Mesenteric fat pad (tissue), 1 donor: ENCODE results near the gene C3orf52. TPM values are rescaled to one million over a fixed set of nuclear protein-coding genes. Genes with fewer than 3 reads are reported as not detected.

Experiments
- DNase-seq: peaks from one replicate; pipeline ENCODE4 v3.0.0-alpha.2; 2020; ENCODE audit warnings: low spot score
- microRNA-seq: library from miRNA; unstranded; fragments of <30 nt; microRNA quantifications from one replicate; pipeline ENCODE4 v1.2.0, GENCODE V29; 2020; ENCODE audit warnings: borderline number of aligned reads
- total RNA-seq: library from RNA; stranded (reverse); fragmentation: NEBNext Ultra II Directional; extraction: Animal tissue kit (Norgen Biotek cat#: 25700); gene quantifications from one replicate; pipeline ENCODE4 v1.2.1, GENCODE V29; 2021
- donor health status: DM: yes; HTN: yes; CAD: no.

C3orf52 gene
- total RNA-seq, 1 donor from 2014 or later = 3.6 TPM

GRCh38 chr3:112134335-112135124 is 48.3 kb downstream of the C3orf52 start:
- no peak for DNase-seq

- no peak for DNase-seq
Measured at GRCh38 chr3:112136046-112136445, 49.9 kb downstream of the C3orf52 start.

- DNase-seq = no peak
Measured at GRCh38 chr3:112136959-112137693, 50.9 kb downstream of the C3orf52 start.

- DNase-seq = no peak
Measured at GRCh38 chr3:112137781-112138180, 51.6 kb downstream of the C3orf52 start.

GRCh38 chr3:112138219-112138969 is 52.2 kb downstream of the C3orf52 start:
- DNase-seq = no peak

GRCh38 chr3:112140584-112140983 is 54.4 kb downstream of the C3orf52 start:
- no peak for DNase-seq

GRCh38 chr3:112141293-112141692 is 55.1 kb downstream of the C3orf52 start:
- DNase-seq = no peak

GRCh38 chr3:112143251-112143650 is 57.1 kb downstream of the C3orf52 start:
- no peak for DNase-seq

GRCh38 chr3:112143689-112144088 is 57.5 kb downstream of the C3orf52 start:
- no peak for DNase-seq

GRCh38 chr3:112149136-112149535 is 62.9 kb downstream of the C3orf52 start:
- no peak for DNase-seq

GRCh38 chr3:112167758-112168157 is 81.6 kb downstream of the C3orf52 start:
- DNase-seq = no peak

Small RNAs within 50 kb of the gene (microRNA-seq; reads per million reads assigned to microRNA genes)
- gene MIR567 = not detected

Other genes starting within 250 kb of the C3orf52 start
- 142 TPM for gene PHLDB2, start 227.1 kb upstream of the C3orf52 start, total RNA-seq
- 17.6 TPM for gene ABHD10, start 107.4 kb upstream of the C3orf52 start, total RNA-seq
- not detected for gene TAGLN3, start 87.5 kb upstream of the C3orf52 start, total RNA-seq
- not detected for gene TMPRSS7, start 51.7 kb upstream of the C3orf52 start, total RNA-seq
- gene GCSAM, start 46.9 kb downstream of the C3orf52 start, total RNA-seq = not detected
- not detected for gene SLC9C1, start 207.8 kb downstream of the C3orf52 start, total RNA-seq
- 6.0 TPM for gene CD200, start 246.8 kb downstream of the C3orf52 start, total RNA-seq